IPS DF 6.9 (cell line): ENCODE measurements around the gene ADCY2.

Source experiments
- DNase-seq: peaks from one replicate; pipeline ENCODE4 v3.0.0-alpha.2; 2013; ENCODE audit warnings: low read depth, low spot score
- H3K27ac ChIP-seq: one replicate; pipeline ENCODE4 v1.5.1; 2013; ENCODE audit warnings: low read length, control low read depth
- H3K27me3 ChIP-seq: 2 replicates; pipeline ENCODE4 v1.6.1; 2013; ENCODE audit warnings: mild to moderate bottlenecking, low read length; ENCODE audit not compliant: control insufficient read depth, insufficient read depth
- H3K36me3 ChIP-seq: 2 replicates; pipeline ENCODE4 v1.6.1; 2013; ENCODE audit warnings: low read length; ENCODE audit not compliant: control insufficient read depth, insufficient read depth
- H3K4me1 ChIP-seq: 2 replicates; pipeline ENCODE4 v1.6.1; 2013; ENCODE audit warnings: low read length; ENCODE audit not compliant: control insufficient read depth, insufficient read depth
- H3K4me3 ChIP-seq: 2 replicates; pipeline ENCODE4 v1.5.1; 2013; ENCODE audit warnings: mild to moderate bottlenecking, low read length
- H3K9me3 ChIP-seq: 2 replicates; pipeline ENCODE4 v1.6.1; 2013; ENCODE audit warnings: low read length, inconsistent platforms; ENCODE audit not compliant: control insufficient read depth, insufficient read depth
- WGBS: extraction: QIAGEN DNeasy Blood & Tissue Kit; methylation state at CpG from one replicate; pipeline ENCODE4 v1.1.7; 2013; ENCODE audit warnings: mixed read lengths, missing lambda C conversion rate; ENCODE audit not compliant: insufficient read length, insufficient coverage; 5-methylcytosine and 5-hydroxymethylcytosine counted together

Gene ADCY2

DNA sequence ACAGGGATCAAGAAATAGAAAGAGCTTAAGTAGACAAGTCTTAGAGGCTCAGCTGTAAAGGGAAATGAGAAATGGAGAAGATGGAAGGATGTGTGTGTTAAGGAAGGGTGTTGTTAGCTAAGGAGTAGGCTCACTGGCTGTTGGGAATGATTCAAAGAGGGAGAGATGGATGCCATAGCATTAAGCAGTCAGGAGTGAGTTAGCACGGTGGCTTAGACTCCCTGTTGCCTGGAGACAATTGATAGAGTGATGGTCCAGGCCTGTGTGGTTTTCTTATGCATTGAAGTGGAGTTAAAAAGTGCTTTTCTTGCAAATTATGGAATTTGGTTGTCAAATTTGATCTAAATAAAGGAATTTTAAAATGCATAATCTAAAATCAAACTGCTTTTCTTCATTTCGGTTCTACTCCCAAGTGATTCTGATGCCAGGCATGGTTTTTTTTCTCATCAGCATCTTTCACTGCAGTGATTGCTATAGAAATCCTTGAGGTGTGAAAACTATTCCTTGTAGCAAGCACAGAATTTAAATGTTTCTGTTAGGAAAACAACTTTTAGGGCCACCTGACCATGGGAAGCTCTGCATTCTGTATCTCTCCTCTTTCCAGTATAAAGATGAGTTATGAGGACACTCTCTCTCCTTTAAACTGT lies 214.7 kb downstream of the ADCY2 start:
- H3K36me3 ChIP-seq, result no peaks in the 10 kb centered on the region
- H3K4me3 ChIP-seq, result no peak overlapping the region
- H3K4me1 ChIP-seq, result peaks cover 4% of the 10 kb centered on the region
- H3K27me3 ChIP-seq, result no peaks in the 10 kb centered on the region
- no CpG with 5 or more reads among the region's 2 CpGs for WGBS
- H3K27ac ChIP-seq, result no peak overlapping the region
- no peaks in the 10 kb centered on the region for H3K9me3 ChIP-seq
- DNase-seq, result no peak

DNA sequence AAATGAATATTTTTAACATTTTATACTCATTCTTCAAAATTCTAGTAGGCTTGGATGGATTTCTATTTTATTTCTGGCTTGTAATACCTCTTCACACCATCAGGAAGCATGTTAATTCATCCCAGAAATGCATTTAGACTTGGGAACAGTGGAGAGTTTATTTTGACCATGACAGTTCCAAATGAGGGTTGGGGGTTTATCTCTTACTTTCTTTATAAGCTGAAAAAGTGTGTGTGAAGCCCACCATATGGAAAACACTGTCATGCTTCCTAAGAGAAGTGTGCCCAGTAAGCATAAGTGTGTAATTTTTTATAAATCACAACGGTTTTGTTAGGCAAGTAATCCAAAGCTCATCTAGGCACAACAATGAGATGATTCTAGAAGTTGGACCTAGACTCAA lies 215.6 kb downstream of the ADCY2 start:
- whole genome bisulfite sequencing, result no CpG with 5 or more reads among the region's 1 CpG

DNA sequence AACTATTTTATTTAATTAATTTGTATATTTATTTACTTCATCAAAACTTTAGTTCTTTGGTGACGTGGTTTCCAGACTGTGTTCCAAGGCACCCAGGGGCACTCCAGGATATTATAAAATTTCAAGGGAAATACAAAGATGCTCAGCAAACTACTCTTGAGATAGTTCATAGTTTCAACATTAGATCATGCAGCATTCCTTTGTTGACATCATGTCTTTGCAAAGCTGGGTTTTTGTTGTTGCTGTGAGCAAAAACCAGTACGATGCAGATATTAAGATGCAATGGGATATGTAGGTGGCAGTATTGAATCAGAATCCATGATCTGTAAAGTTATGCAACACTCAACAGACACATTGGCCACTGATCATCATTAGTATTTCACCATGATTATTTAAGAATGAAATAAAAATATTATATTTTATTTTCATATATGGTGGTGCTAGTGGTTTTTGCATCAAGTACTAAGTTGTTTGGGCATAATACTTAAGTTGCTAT lies 219.7 kb downstream of the ADCY2 start:
- H3K27ac ChIP-seq, result no peak overlapping the region
- no CpG with 5 or more reads among the region's 2 CpGs for WGBS

More for the DNA sequence above, 215.6 kb downstream of the ADCY2 start:
- Histone ChIP-seq H3K4me1 (peaks cover 4% of the 10 kb centered on the region), H3K9me3 (no peaks in the 10 kb centered on the region), H3K27me3 (no peaks in the 10 kb centered on the region), H3K4me3 (no peak overlapping the region), H3K36me3 (no peaks in the 10 kb centered on the region), H3K27ac (no peak overlapping the region)
- no peak for DNase-seq

DNA sequence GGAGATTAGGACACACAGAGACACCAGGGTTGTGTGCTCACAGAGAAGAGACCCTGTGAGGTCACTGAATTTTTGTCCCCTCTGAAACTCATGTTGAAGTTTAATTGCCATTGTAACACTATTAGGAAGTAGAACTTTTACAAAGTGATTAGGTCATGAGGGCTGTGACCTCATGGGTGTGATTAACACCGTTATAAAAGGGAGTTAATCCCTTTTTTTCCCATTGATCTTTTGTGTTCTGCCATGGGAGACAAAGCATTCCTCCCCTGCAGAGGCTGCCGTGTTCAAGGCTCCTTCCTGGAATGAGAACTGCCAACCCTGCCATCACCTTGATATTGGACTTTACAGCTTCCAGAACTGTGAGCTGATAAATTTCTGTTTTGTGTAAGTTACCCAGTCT lies 221.0 kb downstream of the ADCY2 start:
- Histone ChIP-seq H3K36me3 (no peaks in the 10 kb centered on the region), H3K27me3 (no peaks in the 10 kb centered on the region; the same call in 1 of the 2 replicates), H3K27ac (no peak overlapping the region), H3K4me3 (no peak overlapping the region), H3K9me3 (no peaks in the 10 kb centered on the region), H3K4me1 (no peaks in the 10 kb centered on the region)
- no CpG with 5 or more reads among the region's 2 CpGs for WGBS
- no peak for DNase-seq

More for the DNA sequence above, 219.7 kb downstream of the ADCY2 start:
- no peaks in the 10 kb centered on the region for H3K4me1 ChIP-seq
- no peak overlapping the region for H3K4me3 ChIP-seq
- H3K36me3 ChIP-seq, result no peaks in the 10 kb centered on the region
- no peaks in the 10 kb centered on the region for H3K9me3 ChIP-seq
- no peak for DNase-seq
- no peaks in the 10 kb centered on the region; the same call in 1 of the 2 replicates for H3K27me3 ChIP-seq

DNA sequence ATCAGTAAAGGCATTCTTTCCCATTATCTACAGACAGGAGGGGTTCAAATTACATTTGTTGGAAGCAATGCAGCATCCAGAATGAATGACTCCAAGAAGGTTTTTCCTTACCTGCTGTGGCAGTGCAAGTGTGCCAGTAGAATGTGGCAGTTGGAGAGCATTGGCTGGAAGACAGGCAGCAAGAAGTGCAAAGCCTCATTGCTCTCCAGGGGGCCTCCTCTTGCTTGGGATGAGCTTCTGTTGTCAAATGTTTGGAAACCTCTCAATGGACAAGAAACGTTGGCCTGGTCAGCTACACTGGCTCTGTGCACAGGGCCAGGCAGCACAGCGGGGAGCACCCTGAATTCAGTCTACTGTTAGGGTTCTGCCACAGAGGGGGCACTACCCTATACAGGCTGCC lies 226.6 kb downstream of the ADCY2 start:
- no peak overlapping the region for H3K4me3 ChIP-seq
- no peaks in the 10 kb centered on the region for H3K9me3 ChIP-seq
- no peaks in the 10 kb centered on the region for H3K4me1 ChIP-seq
- WGBS, result no CpG with 5 or more reads among the region's 2 CpGs
- H3K27me3 ChIP-seq, result no peaks in the 10 kb centered on the region; the same call in 1 of the 2 replicates
- H3K27ac ChIP-seq, result no peak overlapping the region
- DNase-seq, result no peak
- H3K36me3 ChIP-seq, result peaks cover 15% of the 10 kb centered on the region

DNA sequence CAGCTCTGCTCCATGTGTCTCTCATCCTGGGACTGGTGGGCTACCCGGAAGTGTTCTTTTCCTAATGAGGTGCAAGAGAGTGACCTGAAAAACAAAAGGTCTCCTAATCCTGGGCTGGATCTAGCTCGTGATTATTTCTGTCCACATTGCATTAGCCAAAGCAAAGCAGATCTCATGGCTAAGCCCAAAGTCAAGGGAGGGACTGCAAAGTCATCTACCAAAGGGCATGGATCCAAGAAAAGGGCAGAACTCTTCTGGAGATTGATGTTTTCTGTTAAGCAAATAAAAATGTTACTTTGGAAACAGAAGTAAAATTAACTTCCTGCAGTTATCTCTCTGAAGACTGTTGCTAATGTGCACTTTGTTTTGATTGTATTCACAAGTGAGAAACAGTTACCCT lies 229.8 kb downstream of the ADCY2 start:
- Histone ChIP-seq H3K4me1 (no peaks in the 10 kb centered on the region), H3K9me3 (no peaks in the 10 kb centered on the region), H3K36me3 (peaks cover 15% of the 10 kb centered on the region), H3K27ac (no peak overlapping the region), H3K27me3 (no peaks in the 10 kb centered on the region), H3K4me3 (no peak overlapping the region)
- DNase-seq, result no peak
- no CpG with 5 or more reads among the region's 2 CpGs for WGBS

DNA sequence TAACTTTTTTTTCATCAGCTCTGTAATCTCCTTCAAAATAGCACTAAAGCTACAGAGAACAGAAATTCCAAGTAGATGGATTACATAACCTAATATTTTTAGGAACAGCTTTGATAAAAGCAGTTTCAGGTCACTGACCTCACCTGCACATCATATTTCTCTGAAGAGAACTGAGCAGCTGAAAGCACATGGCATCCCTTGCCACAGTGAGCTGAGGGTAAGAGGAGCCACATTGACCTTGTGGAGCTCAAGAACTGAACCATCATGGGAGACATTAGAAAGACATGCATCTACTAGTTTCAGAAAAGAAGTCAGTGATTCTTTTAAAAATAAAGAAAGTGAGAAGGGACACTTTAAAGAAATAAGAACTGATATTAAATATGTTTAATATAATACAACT lies 232.3 kb downstream of the ADCY2 start:
- H3K4me1 ChIP-seq, result no peaks in the 10 kb centered on the region
- H3K27me3 ChIP-seq, result no peaks in the 10 kb centered on the region
- H3K27ac ChIP-seq, result no peak overlapping the region
- H3K9me3 ChIP-seq, result no peaks in the 10 kb centered on the region
- no peak overlapping the region for H3K4me3 ChIP-seq
- H3K36me3 ChIP-seq, result peaks cover 10% of the 10 kb centered on the region; the same call in 1 of the 2 replicates
- DNase-seq, result no peak

DNA sequence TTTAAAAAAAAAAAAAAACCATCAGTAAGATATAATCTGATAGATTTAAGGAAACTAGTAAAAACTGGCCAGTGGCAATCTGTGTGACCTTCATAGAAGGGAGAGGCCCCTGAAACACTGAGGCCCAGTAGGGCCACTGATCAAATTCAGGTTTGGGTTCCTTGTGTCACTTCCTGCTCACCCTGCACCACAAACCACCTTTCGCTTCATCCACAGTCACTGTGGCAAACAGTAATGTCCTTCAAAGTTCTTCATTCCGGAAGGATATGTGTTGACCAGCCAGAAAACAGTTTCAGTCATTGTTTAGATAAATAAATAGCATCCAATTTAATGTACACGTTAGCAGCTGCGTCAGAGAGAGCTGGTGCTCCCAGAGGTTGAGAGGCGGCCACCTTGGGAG lies 232.9 kb downstream of the ADCY2 start:
- H3K4me3 ChIP-seq, result no peak overlapping the region
- no CpG with 5 or more reads among the region's 5 CpGs for WGBS

DNA sequence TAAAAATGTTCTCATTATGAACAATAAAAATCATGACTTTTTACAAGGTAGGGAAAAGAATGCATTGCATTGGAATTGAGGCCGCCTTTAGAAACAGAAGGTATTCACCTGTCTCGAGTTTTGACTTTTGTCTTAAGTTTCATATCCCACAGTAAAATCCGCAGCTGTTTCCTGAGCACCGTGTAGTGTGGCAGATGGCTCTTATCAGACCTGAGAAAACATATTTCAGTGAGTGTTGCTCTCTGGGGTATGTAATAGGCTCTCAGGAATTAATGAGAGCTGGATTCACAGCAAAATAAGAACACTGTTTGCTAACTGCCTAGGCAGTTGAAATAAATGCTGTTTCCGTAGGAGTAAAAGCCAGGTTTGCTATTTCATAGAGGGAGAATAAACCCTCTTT lies 233.6 kb downstream of the ADCY2 start:
- no peak for DNase-seq
- no peaks in the 10 kb centered on the region for H3K27me3 ChIP-seq
- no peaks in the 10 kb centered on the region for H3K4me1 ChIP-seq
- no CpG with 5 or more reads among the region's 5 CpGs for WGBS
- no peaks in the 10 kb centered on the region for H3K9me3 ChIP-seq
- no peak overlapping the region for H3K27ac ChIP-seq
- peaks cover 8% of the 10 kb centered on the region; the same call in 1 of the 2 replicates for H3K36me3 ChIP-seq
- no peak overlapping the region for H3K4me3 ChIP-seq

More for the DNA sequence above, 232.9 kb downstream of the ADCY2 start:
- H3K4me1 ChIP-seq, result no peaks in the 10 kb centered on the region
- no peaks in the 10 kb centered on the region for H3K27me3 ChIP-seq
- no peak overlapping the region for H3K27ac ChIP-seq
- no peak for DNase-seq
- peaks cover 8% of the 10 kb centered on the region; the same call in 1 of the 2 replicates for H3K36me3 ChIP-seq
- H3K9me3 ChIP-seq, result no peaks in the 10 kb centered on the region

DNA sequence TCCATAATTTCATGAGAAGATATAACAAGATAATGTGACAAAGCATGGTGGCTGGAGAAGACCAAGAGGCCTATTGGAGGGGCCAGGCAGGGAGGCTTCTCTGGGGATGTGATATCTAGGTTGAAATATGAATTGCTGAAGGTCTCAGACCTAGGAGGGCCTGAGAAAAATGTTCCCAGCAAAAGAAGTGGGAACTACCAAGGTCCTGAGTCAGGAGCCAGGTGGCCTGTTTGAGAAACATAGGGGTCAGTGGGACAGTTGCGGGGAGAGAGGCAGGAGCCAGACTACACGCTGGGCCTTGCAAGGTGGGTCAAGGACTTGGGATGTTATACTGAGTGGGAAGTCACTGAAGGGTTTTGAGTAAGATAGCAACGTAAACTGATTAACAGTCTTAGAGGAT lies 238.9 kb downstream of the ADCY2 start:
- DNase-seq, result no peak
- Histone ChIP-seq H3K4me3 (no peak overlapping the region), H3K27me3 (no peaks in the 10 kb centered on the region), H3K4me1 (no peaks in the 10 kb centered on the region), H3K36me3 (no peaks in the 10 kb centered on the region), H3K9me3 (no peaks in the 10 kb centered on the region), H3K27ac (no peak overlapping the region)
- WGBS, result no CpG with 5 or more reads among the region's 3 CpGs

DNA sequence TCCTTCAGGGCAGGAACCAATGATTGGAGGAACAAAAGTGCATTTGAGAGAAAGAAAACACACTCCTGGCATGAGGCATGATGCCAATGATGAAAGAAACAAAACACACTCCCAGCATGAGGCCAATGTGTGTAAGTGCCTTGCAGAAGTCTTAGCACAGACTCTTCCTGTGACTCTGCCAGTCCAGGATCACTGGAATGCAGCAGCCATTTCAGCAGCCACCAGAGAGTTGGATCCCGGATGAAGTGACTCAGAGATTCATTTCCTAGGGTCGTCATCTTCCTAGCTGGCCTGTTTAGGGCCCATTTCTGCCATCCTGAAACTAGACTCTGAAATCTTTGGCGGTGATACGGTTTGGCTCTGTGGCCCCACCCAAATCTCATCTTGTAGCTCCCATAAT lies 242.5 kb downstream of the ADCY2 start:
- H3K9me3 ChIP-seq, result no peaks in the 10 kb centered on the region
- no peaks in the 10 kb centered on the region for H3K4me1 ChIP-seq
- H3K36me3 ChIP-seq, result no peaks in the 10 kb centered on the region
- H3K27me3 ChIP-seq, result no peaks in the 10 kb centered on the region
- H3K4me3 ChIP-seq, result no peak overlapping the region
- no peak overlapping the region for H3K27ac ChIP-seq
- WGBS, result no CpG with 5 or more reads among the region's 4 CpGs
- DNase-seq, result no peak
